CD4-positive, alpha-beta T cell treated with Interleukin-6 at 100 ng/mL for 8 hours (primary cell): ENCODE results near the gene SLF2.

Experiments used
- DNase-seq: peaks from one replicate; pipeline ENCODE4 v3.0.0-alpha.2; 2020; ENCODE audit warnings: mixed read lengths, low spot score

SLF2 gene, protein sequence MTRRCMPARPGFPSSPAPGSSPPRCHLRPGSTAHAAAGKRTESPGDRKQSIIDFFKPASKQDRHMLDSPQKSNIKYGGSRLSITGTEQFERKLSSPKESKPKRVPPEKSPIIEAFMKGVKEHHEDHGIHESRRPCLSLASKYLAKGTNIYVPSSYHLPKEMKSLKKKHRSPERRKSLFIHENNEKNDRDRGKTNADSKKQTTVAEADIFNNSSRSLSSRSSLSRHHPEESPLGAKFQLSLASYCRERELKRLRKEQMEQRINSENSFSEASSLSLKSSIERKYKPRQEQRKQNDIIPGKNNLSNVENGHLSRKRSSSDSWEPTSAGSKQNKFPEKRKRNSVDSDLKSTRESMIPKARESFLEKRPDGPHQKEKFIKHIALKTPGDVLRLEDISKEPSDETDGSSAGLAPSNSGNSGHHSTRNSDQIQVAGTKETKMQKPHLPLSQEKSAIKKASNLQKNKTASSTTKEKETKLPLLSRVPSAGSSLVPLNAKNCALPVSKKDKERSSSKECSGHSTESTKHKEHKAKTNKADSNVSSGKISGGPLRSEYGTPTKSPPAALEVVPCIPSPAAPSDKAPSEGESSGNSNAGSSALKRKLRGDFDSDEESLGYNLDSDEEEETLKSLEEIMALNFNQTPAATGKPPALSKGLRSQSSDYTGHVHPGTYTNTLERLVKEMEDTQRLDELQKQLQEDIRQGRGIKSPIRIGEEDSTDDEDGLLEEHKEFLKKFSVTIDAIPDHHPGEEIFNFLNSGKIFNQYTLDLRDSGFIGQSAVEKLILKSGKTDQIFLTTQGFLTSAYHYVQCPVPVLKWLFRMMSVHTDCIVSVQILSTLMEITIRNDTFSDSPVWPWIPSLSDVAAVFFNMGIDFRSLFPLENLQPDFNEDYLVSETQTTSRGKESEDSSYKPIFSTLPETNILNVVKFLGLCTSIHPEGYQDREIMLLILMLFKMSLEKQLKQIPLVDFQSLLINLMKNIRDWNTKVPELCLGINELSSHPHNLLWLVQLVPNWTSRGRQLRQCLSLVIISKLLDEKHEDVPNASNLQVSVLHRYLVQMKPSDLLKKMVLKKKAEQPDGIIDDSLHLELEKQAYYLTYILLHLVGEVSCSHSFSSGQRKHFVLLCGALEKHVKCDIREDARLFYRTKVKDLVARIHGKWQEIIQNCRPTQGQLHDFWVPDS

DNA sequence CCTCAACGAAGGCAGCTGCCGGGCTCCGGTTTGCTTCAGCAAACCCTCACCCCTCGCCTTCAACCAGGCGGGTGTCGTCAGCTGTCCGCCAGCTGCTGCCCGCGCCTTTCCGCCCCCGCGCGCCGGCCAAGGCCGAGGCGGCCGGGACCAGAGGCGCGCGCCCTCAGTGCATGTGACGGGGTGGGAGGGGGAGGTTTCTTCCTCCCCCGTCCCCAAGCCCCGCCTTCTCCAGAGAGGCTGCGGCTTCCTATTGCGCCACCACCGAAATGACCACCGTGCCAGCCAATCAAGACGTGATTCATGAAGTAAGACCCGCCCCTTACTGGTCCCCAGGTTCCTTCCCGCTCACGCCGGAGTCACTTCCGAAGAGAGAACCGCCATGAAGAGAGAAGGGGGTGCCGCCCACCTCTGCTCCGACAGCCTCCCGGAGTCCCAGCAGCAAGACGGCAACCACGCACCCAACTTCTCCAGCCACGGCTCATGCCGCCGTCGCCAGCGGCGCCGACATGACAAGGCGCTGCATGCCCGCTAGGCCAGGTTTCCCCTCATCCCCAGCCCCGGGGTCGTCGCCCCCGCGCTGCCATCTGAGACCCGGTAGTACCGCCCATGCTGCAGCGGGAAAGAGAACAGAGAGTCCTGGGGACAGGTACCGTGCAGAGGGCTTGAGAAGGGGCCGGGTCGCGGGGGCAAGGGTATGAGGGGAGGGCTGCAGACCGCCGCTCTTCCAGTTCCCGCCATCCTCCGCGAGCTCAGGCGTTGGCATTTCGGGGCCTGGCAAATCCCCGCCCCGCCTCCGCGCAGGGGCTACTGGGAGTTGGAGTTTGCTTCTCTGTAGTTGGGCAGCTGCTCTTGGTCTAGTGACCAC lies at the start of gene SLF2:
Gene SLF2 (plus strand): TSS at position 359 of the 865 bp plus-strand sequence. CDS start 148 bp downstream, at position 507.
- peak; percentile 96 for DNase-seq

DNA sequence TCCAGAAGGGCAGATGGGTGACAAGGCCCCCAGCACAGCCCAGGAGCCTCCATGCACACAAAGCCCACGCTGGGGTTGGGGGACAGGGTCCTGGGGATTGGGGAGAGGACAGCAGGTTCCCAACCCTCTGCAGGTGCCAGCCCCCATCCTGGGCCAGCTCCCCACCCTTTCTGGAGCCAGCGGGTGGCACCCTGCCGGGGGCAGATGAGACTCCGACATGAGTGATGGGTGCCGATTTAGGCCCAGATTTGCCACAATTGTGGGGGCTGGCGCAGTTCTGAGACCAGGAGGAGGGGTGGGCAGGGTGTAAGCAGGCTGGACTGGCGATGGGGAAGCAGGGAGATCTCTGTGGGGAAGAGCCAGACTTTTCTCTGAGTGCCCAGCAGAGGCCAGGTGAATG lies 49.3 kb upstream of the SLF2 start:
- no peak for DNase-seq

DNA sequence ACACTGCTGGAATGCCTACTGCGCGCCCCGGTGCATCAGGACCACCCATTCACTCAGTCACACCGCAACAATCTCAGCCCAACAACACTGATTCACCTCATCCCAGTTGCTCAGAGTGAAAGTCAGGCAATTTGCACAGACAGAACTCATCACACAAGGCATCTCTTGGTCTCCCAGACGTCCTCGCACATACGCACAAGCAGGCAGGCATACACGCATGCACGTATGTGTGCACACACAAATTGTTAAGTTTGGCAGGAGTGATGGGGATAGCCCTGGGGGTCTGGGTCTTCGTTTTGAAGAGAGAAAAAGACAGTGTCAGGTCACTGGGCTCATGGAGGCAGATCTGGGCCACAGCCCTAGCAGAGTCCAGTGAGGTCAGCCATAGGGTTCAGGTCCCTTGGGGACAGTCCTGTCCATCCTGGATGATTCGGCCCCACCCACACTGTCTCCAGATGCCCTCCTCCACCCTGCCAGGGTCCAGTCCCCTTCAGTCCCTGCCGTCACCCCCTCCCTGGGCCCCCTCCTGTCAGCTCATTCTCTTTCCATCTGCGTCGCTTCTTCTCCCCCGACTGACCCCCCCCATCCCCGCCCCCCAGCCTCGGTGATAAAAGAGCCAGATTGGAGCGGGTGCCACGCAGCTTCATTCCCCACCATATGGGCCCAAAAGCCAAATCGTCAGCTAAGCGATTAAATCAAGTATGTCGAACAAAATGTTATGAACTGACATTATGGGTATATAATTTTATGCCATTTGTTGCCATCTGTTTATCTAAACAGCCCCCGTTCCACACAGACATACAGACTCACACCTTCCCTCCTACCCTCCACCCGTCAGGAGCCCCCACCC lies 48.5 kb upstream of the SLF2 start:
- no peak for DNase-seq

DNA sequence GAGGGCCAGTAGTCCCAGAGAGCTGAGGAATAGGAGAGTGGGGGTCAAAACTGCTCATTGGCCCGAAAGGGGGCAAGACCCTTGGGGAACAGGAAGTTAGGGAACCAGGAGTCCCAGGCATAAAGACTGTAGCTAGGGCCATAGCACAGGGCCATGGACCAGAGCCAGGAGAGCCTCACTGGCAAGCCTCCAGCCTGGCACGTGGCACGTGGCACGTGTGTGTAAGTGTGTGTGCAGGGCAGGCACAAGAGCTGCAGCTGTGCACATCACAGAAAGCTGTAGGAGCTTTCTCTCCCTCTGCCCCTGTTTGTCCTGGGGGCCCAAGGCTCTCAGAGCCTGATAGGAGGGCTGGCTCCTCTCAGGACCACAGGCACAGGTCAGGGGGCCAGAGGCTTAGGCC lies 47.8 kb upstream of the SLF2 start:
- DNase-seq: no peak

DNA sequence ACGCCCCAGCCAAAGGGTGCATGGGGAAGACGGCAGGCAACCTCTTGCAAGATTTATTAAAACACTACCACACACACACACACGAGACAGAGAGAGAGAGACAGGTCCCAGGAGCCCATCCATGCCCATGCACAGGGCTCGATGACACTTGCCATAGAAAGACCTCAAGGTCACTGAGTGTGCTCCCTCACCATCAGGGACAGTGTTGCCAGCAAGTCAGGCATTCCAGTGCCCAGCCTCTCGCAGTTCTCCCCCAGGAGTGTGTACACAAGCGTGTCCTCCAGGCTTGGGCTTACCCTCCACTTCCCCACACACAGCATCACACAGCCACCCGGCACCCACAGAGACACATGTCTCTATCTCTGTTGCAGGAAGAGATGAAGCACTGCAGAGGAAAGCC lies 46.8 kb upstream of the SLF2 start:
- no peak for DNase-seq

DNA sequence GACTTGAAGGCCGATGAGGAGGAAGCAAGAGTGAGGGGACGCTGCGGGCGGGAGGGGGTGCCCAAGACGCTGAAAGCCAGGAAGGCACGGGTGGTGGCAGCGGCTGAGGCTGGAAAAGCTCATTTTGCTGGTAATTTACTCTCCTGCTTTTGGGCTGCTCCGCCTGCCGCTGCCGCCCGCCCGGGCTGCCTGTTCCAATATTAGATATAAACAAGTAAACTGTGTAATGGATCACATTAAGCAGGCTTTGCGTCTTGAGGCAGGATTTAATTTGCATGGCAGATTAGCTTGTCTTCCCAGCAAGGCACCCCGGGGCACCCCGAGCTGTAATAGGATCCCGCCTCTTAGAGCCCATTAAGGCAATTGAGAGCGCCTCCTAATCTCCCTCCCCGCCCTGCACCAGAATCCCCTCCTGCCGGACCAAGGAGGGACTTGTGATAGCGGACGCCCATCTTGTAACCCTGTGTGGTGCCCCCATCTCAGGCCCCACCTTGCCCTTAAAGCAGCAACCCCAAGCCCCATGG lies 46.1 kb upstream of the SLF2 start:
- DNase-seq: no peak

DNA sequence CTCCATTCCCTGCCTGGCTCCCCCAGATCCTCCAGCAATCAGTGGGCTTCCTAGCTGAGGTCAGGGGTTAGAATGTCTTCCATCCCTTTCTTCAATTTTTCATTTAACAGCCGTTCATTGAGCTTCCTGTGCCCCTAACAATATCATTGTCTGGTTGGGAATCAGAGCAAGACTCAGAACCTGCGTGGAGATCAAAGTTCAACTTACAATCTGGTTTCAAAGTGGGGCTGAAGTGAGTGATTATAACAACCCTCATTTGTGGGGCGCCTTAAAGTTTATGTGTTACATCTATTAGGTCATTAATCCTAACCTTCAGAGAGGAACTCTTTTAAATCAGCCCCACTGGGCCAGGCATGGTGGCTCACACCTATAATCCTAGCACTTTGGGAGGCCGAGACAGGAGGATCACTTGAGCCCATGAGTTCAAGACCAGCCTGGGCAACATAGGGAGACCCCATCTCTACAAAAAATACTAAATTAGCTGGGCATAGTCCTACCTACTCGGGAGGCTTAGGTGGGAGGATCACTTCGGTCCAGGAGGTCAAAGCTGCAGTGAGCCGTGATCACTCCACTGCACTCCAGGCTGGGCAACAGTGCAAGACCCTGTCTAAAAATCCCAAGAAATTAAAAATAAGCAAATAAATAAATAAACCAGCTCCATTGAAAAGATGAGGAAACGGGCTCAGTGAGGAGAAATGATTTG lies 45.4 kb upstream of the SLF2 start:
- DNase-seq: no peak

DNA sequence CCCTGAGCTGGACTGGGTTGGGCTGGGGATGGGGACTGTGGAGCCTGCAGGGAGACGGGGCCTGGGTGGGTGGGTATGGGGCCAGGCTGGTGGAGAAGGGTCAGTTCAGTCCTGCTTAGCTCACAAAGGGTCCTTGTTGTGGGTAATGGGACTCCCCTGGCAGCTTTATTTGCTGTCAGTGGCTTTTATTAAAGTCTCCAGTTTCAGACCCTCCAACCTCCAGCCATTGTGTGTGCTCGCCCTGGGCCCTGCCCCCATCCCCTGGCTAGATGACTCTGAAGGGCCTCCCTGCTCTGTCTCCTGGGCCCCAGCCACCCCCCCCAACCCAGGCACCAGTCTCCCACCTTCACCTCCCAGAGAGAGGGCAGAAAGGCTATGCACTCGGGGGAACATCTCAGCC lies 44.4 kb upstream of the SLF2 start:
- no peak for DNase-seq

DNA sequence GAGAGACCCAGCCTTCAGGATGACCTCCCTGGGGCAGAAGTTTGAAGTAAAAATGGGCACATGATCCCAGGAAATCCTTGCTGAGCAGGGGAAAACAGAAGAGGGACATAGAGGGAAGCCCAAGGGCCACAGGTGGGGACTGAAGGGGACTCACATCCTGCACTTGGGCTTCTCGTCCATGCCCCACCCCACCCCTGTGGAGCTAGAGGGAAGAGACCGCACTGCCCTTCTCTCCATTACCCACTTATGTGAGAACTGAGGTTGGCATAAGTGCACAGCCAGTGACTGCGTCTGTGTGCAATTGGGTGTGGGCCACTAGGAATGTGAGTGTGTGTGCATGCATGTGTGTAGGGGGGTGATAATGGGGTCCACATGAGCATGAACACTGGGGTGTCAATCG lies 43.4 kb upstream of the SLF2 start:
- DNase-seq: no peak

DNA sequence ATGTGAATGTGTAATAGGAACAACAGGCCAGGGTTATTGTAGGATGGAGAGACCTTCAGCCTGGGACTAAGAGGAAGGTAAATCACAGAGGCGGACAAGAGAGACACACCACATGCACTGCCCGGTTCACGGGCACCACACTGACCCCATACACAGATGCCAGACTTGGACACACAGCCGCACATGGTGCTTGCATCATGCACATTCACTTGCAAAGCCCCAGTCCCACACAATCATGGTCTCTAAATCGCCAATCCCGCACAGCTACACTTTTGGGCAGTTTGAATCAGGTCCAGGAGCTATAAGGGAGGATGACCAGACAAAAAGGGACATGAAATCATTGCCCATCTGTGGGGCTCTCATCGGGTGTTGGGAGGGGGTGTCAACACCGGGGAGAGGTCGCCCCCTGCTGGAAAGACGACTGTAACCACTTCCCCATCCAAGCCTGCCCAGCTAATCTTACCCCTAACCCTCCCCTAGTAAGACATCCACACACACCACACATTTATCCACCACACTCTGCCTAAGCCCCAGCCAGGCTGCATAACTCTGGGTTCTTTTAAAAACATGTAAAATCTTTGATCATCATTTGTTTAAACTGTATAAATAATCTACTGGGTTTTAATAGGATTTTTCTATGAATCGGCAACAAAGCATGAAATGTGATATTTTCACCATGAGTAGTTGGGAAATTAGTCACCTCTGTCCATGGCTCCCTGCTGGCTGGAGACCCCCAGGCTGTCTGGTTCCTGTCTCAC lies 40.5 kb upstream of the SLF2 start:
- DNase-seq: peak; percentile 18

DNA sequence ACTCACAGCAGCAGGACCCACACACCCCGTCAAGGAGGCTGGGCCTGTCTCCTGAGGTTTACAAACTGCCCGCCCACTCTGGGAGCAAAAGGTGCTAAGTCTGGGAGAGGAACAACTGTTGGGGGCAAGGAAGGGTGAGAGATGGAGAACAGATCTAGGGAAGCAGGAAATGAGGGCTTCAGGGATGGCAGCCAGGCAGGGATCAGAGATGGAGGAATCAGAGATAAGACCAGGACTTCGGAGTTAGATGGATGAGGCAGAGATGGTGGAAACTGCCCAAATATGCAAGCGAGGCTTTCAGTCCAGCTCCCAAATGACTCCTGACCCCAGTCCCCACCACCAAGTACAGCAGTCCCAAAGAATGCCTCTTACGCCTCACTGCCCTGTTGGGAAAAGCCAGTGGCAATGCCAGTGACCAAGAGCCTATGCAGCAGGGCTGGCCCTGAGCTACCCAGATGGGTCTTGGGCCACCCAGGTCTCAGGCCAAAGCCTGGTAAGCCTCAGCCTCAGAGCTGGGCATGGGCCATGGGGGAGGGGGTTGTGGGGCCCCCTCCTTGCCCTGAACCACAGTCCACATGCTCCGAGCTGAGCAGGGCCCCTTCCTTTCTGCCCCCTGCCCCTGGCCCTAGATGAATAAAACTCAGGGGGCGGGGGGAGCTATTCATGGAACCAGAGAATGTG lies 39.5 kb upstream of the SLF2 start:
- DNase-seq: no peak

DNA sequence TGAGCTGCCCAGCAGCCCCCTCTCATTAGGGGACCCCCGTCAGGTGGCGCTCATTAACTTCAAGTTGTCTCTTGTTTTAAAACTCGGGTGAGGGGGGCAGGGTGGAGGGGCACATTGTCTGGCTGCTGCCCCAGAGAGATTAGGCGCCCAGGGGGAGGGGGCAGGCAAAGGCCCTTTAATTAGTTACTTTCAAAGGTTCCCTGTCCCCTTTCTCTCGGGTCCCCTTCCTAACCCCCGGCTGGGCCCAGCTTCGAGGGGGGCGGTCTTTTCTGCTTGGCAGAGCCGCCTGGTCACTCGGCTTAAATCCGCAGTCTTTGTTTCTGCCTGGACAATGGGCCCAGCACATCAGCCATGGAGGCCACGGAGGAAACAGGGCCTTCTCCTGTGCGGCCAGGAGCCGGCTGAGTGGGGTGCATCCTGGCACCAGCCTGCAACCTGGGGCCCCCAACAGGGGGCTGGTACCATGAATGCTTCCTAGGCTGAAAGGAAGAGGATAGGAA lies 38.9 kb upstream of the SLF2 start:
- DNase-seq: no peak

DNA sequence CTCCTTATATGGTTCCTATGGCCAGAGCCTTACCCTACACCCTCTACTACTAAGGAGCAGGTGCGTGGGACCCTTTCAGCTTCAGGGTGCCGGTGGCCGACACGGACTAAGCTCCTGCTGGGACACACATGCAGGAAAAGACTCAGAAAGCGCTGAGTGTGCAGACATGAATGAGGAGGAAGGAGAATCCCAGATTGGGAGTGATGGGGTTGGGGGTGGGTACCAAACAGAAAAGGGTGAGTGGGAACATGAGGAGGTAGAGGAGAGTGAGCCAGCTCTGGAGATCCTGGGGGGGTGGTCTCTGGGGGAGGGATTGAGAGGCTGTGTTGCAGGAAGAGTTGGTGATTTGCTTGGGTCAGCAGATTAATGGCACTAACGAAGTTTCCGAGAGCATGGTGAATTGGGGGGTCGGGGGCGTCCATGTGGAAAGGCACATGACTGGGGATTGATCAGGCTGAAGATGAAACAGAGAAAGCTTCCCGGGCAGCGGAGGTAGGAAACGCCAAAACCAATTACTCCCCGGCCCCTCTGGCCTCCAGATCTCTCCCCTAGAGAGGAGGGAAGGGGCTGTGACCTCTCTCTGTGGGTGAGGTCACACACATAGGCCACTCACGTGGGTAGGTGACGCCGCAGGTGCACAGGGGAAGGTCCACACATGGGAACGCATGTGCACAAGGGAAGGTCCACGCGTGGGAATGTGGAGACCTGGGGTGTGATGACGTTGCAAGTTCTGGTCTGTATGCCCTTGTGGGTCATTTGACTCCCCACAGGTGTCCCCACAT lies 37.9 kb upstream of the SLF2 start:
- no peak for DNase-seq

DNA sequence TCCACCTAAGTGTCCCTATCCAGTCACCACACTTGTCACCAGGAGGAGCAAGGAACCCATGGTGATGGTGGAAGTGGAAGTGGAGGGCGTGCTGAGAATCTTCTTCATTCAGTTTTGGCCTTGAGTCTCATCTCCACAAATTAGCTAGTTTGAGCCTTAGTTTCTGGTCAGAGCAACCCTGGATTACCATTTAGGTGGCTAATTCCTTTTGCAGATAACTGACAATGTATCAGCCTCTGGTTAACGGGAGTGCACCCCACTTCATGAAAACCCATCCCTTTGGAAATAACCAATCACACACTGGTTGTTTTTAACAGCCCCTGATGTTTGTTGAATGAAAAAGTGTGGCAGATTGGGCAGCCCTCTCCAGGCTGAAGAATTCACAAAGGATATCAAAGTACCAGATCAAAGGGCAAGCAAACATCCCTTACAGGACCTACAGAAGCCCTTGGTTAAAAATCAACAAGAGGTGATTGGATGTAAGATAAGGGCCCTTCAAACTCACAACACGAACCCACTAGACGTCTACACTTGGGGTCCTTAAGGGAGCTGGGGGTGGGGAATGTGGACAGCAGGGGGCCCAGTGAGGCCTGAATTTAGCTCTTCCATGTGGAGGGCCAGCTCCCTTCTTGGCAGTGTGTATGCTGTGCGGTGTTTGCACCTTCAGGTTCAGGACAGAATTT lies 37.1 kb upstream of the SLF2 start:
- no peak for DNase-seq

DNA sequence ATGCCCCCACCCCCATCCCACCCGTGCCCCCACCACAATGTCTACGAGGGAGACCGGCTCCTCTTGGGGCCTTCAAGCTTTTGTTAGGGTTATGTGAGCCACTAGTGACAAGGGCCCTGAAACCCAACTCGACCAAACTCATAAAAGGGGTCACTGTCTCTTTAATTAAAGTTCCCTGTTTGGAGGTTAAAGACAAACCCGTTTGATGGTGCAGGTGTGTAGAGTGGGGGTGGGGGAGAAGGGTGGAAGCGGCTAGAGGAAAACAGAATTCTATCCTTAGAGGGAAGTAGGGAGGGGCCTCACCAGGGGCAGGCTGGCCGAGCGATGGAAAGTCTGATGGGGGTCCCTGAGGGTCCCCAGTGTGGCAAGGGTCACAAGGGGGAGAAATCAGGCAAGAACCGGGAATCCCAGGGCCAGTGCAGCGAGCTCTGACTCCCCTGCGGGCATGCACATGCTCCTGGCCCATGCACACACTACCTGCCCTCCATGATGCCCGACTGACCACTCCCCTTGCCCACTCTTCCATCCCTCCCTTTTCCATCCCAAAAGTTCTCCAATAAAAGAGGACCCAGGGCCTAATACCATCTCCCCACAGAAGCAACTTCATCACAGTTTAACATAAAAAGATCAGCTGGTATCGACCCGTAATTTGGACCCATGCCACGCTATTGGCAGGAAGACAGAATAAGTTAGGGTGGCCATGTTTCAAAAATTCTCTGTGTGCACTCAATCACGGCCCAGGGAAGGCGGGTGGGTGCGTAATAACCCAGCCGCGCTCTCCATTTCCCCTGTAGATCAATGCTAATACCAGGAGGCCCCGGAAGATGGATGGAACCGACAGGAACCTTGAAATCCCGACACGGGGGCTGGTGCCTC lies 35.9 kb upstream of the SLF2 start:
- DNase-seq: no peak

DNA sequence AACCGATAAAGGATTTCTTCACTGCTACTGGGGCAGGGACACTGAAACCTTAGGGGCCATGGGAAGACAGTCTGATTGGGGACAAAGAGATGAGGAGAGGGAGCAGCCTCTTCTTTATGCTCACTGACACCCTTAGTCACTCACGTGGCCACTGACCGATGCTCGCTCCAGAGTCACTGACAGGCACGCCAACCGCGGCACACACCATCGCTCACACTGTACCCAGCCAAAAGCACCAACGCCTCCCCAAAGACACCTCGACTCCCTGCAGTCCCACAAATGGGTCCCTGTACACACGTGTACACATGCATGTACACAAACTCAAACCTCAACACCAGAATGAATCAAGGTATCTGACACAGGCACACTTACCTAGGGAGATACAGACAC lies 35.3 kb upstream of the SLF2 start:
- DNase-seq: no peak
